Right ventricle myocardium superior (tissue), 1 donor: ENCODE results near the gene IGFBP6. TPM values are rescaled to one million over a fixed set of nuclear protein-coding genes. Genes with fewer than 3 reads are reported as not detected.

Source experiments
- ATAC-seq: fragments of 200-7000 bp; cut with Tn5 transposase; one replicate; pipeline ENCODE4 v1.9.1; 2020; ENCODE audit warnings: mild to moderate bottlenecking; ENCODE audit not compliant: poor library complexity
- DNase-seq: peaks from one replicate; pipeline ENCODE4 v3.0.0-alpha.2; 2020
- intact Hi-C: fragments of 100-400 bp; cut with DNase I; formaldehyde crosslinking; loops from one replicate; pipeline ENCODE4 v1.11.2; 2022
- microRNA-seq: library from miRNA; unstranded; fragments of <30 nt; microRNA quantifications from one replicate; pipeline ENCODE4 v1.2.0, GENCODE V29; 2020
- total RNA-seq: library from RNA; stranded (reverse); fragmentation: NEBNext Ultra II Directional; extraction: Animal tissue kit (Norgen Biotek cat#: 25700); gene quantifications from one replicate; pipeline ENCODE4 v1.2.1, GENCODE V29; 2021
- donor health status: DM: no; HTN: yes; CAD: no; lungs with severe emphysema.

IGFBP6 gene
- total RNA-seq, 1 donor from 2014 or later: 50.2 TPM

DNA sequence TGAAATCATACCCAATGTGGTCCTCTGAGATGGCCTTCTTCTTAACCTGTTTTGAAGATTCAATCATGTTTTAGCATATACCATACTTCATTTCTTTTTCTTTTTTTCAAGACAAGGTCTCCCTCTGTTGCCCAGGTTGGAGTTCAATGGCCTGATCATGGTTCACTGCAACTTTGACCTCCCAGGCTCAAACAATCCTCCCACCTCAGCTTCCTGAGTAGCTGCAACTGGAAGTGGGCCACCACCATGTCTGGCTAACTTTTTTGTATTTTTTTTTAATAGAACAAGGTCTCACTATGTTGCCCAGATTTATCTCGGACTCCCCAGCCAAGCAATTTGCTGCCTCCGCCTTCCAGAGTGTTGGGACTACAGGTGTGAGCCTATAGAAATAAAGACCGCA lies 36.3 kb downstream of the IGFBP6 start:
- intact Hi-C loops: no loop called here
- DNase-seq (no peak), ATAC-seq (no peak)

DNA sequence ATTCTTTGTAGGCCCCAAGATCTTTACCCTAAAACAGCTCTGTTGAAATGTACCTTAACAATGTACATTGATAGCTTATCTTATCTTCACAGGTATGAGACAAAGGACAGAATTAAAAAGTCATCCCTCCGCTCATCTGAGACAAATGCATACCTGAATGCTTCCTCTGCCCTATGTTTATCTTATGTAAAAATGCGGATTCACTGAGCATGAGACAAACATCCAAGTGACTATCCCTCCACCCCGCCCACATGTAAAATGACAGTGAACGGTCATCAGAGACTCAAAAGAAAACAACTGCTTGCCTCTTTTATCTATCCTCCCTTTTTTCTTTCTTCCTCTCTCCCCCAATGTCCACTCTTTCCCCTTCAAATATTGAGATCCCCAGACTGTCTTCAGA lies 45.9 kb downstream of the IGFBP6 start:
- no peak for ATAC-seq
- intact Hi-C loops: no loop called here

DNA sequence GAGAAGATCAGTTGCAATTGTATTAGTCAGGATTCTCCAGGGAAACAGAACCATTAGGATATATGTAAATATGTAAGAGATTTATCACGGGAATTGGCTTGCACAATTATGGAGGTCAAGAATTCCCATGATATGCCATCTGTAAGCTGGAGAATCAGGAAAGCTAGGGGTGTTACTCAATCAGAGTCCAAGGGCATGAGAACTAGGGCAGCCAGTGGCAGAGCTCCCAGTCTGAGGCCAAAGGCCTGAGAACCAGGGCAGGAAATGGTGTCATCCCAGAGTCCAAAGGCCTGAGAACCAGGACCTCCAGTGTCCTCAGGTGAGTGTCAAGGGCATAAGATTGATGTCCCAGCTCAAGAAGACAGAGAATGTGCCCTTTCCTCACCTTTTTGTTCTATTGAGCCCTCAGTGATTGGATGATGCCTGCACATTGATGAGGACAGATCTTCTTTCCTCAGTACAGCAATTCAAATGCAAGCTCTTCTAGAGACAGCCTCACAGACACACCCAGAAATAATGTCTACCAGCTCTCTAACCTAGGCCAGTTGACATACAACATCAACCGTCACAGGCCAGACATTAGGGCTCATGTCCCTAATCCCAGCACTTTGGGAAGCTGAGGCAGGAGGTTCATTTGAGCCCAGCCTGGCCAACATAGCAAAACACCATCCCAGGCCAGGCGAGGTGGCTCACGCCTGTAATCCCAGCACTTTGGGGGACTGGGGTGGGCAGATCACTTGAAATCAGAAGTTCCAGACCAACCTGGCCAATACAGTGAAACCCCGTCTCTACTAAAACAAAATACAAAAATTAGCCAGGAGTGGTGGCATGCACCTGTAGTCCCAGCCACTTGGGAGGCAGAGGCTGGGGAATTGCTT lies 48.2 kb downstream of the IGFBP6 start:
- DNase-seq (no peak), ATAC-seq (no peak)
- intact Hi-C loops: no loop called here

More for the DNA sequence above, 45.9 kb downstream of the IGFBP6 start:
- no peak for DNase-seq

DNA sequence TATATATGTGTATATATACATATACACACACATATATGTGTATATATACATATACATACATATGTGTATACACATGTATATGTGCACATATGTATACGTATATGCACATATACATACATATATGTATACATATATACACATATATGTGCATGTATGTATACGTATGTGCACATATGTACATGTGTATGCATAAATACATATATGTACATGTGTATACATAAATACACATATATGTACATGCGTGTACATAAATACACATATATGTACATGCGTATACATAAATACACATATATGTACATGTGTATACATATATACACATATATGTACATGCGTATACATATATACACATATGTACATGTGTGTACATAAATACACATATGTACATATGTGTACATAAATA lies 49.7 kb downstream of the IGFBP6 start:
- intact Hi-C loops: no loop called here
- ATAC-seq (no peak), DNase-seq (no peak)

DNA sequence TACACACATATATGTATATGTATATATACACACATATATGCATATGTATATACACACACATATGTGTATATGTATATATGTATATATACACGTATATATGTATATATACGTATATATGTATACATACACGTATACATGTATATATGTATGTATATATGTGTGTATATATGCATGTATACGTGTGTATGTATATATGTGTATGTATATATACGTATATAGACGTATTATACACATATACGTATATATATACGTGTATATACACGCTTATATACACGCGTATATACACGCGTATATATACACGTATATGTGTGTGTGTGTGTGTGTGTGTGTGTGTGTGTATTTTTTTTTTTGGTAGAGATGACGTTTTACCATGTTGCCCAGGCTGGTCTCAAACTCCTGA lies 50.2 kb downstream of the IGFBP6 start:
- ATAC-seq (no peak), DNase-seq (no peak)
- intact Hi-C loops: no loop called here

DNA sequence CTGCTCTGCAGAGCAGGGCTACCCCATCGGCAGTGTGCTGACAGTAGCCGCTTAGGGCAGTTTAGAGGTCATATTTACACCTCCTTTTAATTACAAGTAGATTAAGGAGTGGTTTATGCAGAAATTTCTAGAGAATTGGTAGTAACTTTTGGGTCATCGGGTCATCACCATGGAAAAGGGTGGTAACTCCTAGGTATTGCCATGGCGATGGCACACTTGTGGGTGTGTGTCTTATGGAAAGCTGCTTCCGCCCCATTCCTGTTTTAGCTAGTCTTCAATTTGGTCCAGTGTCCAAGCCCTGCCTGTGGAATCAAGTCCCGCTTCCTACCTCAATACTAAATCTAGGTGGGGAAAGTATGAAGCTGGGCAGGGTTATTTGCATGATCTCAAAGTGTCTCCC lies 53.6 kb downstream of the IGFBP6 start:
- no peak for DNase-seq
- intact Hi-C loops: no loop called here
- no peak for ATAC-seq

Small RNAs within 50 kb of the gene (microRNA-seq; reads per million reads assigned to microRNA genes)
- not detected for gene MIR6757

Other genes with a start within 250 kb of the IGFBP6 start
- not detected for gene KRT78, start 248.7 kb upstream of the IGFBP6 start, total RNA-seq
- 104 TPM for gene KRT8, start 192.6 kb upstream of the IGFBP6 start, total RNA-seq
- gene KRT18, start 148.5 kb upstream of the IGFBP6 start, total RNA-seq: 7.0 TPM
- 434 TPM for gene EIF4B, start 91.2 kb upstream of the IGFBP6 start, total RNA-seq
- 107 TPM for gene TNS2, start 47.6 kb upstream of the IGFBP6 start, total RNA-seq
- 37.8 TPM for gene SPRYD3, start 18.3 kb upstream of the IGFBP6 start, total RNA-seq
- gene SOAT2, start 5.8 kb downstream of the IGFBP6 start, total RNA-seq: not detected
- gene ZNF740, start 83.1 kb downstream of the IGFBP6 start, total RNA-seq: 29.4 TPM
- gene CSAD, start 83.3 kb downstream of the IGFBP6 start, total RNA-seq: 8.2 TPM
- gene ITGB7, start 109.6 kb downstream of the IGFBP6 start, total RNA-seq: 0.97 TPM
- gene RARG, start 134.5 kb downstream of the IGFBP6 start, total RNA-seq: 15.4 TPM
- gene ESPL1, start 170.6 kb downstream of the IGFBP6 start, total RNA-seq: 0.81 TPM
- 359 TPM for gene PFDN5, start 197.9 kb downstream of the IGFBP6 start, total RNA-seq
- 37.0 TPM for gene MYG1, start 202.0 kb downstream of the IGFBP6 start, total RNA-seq
- 40.9 TPM for gene AAAS, start 223.9 kb downstream of the IGFBP6 start, total RNA-seq
- not detected for gene SP7, start 238.7 kb downstream of the IGFBP6 start, total RNA-seq